ENCODE data around the gene PDE3B.
A peak's percentile ranks its signal among the peaks of the same experiment; 100 is the strongest.
"Not testable (repeated sequence)": the region's sequence is repeated elsewhere in the genome, so short reads cannot be mapped to it uniquely, and the experiment has no call there.

PDE3B gene

GRCh38 chr11:14642453-14642852, 1.2 kb upstream of the PDE3B start:
- no peak for DNase-seq

- DNase-seq: no peak
These were observed 519 bp upstream of the PDE3B start for GRCh38 chr11:14642873-14643696.

- DNase-seq: peak; percentile 66
These were observed 816 bp downstream of the PDE3B start for GRCh38 chr11:14644226-14645014.

GRCh38 chr11:14645015-14645912, 1.7 kb downstream of the PDE3B start:
- peak; percentile 76 for DNase-seq

GRCh38 chr11:14645985-14646900, 2.6 kb downstream of the PDE3B start:
- peak; percentile 47 for DNase-seq

- DNase-seq: no peak
These were observed 6.5 kb downstream of the PDE3B start for GRCh38 chr11:14650064-14650463.

GRCh38 chr11:14653090-14653489, 9.5 kb downstream of the PDE3B start:
- no peak for DNase-seq

GRCh38 chr11:14655435-14655834, 11.8 kb downstream of the PDE3B start:
- DNase-seq: no peak

- DNase-seq: peak; percentile 89
These were observed 13.2 kb downstream of the PDE3B start for GRCh38 chr11:14656536-14657457.

GRCh38 chr11:14657841-14658240, 14.2 kb downstream of the PDE3B start:
- DNase-seq: no peak

GRCh38 chr11:14664926-14665325, 21.3 kb downstream of the PDE3B start:
- DNase-seq: not testable (repeated sequence)

- DNase-seq: not testable (repeated sequence)
These were observed 23.7 kb downstream of the PDE3B start for GRCh38 chr11:14667329-14667728.

- DNase-seq: no peak
These were observed 25.2 kb downstream of the PDE3B start for GRCh38 chr11:14668731-14669301.

GRCh38 chr11:14669499-14669898, 25.9 kb downstream of the PDE3B start:
- no peak for DNase-seq

GRCh38 chr11:14669958-14670357, 26.4 kb downstream of the PDE3B start:
- no peak for DNase-seq

GRCh38 chr11:14672635-14673034, 29.0 kb downstream of the PDE3B start:
- DNase-seq: no peak

- no peak for DNase-seq
These were observed 29.8 kb downstream of the PDE3B start for GRCh38 chr11:14673421-14673820.

GRCh38 chr11:14673824-14674405, 30.3 kb downstream of the PDE3B start:
- DNase-seq: no peak

GRCh38 chr11:14676068-14676467, 32.5 kb downstream of the PDE3B start:
- no peak for DNase-seq

GRCh38 chr11:14677146-14677545, 33.5 kb downstream of the PDE3B start:
- DNase-seq: no peak
